COLO668 (cell line): Measurements from ENCODE around the gene TET3.
"Not testable (repeated sequence)": the region's sequence is repeated elsewhere in the genome, so short reads cannot be mapped to it uniquely, and the experiment has no call there.

ENCODE experiments used
- DNase-seq: peaks from one replicate; lab custom pipeline; 2025; ENCODE audit not compliant: unreplicated experiment; lab: John Stamatoyannopoulos, UW

Gene TET3

DNA sequence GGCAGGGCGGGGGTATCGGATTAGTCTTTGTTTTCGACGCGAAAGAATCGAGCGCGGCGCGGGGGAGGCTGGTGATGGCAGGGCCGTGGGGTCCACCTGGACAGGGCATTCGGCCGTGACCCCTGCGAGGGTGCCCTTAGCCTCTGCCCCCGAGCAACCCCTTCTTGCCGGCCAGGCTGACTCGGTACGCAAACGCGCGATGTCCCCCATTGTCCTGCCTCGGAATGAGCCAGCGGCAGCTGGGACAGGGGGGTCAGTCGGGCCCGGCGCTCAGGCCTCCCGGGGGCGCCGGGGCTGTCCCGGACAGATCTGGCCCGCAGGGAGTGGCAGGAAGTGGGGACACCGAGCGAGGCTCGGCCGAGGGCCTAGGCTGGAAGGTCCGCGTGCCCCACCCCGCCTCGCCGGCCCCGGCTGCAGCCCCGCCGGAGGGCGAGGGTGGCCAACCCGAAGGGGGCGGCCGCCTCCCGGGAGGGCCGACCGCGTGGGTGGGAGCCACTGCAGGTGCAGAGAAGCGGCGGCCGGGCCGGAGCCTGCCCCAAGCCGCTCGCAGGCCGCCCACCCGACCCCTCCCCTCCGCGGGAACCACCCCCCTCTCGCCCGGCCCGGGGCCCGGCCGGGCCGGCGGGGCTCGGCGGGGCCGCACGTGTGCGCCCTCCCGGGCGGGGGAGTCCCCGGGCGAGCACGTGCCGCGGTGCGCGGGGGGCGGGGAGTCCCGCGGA, at the start of gene TET3:
TET3 (plus strand) TSS at position 708 of the 719 bp plus-strand sequence. CDS start 1,494 bp downstream, outside the sequence.
- DNase-seq = peak; percentile 76

DNA sequence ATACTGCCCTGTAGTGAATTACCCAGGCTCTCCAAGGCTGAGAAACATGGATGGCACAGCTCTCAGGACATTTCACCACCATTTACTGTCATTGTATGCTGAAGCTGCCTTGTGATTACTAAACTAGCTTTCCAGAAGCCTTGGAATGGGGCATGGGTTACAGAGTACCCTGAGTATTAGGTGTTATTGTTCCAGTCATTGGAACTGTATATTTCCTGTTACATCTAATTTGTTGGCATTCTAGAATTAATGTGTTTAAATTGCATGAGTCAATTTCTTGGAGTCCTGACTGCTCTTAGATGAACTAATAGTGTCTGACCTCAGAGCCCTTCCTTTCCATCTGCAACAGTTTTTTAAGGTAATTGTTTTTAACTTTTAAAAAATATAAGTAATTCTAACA, 49.1 kb upstream of the TET3 start:
- no peak for DNase-seq

DNA sequence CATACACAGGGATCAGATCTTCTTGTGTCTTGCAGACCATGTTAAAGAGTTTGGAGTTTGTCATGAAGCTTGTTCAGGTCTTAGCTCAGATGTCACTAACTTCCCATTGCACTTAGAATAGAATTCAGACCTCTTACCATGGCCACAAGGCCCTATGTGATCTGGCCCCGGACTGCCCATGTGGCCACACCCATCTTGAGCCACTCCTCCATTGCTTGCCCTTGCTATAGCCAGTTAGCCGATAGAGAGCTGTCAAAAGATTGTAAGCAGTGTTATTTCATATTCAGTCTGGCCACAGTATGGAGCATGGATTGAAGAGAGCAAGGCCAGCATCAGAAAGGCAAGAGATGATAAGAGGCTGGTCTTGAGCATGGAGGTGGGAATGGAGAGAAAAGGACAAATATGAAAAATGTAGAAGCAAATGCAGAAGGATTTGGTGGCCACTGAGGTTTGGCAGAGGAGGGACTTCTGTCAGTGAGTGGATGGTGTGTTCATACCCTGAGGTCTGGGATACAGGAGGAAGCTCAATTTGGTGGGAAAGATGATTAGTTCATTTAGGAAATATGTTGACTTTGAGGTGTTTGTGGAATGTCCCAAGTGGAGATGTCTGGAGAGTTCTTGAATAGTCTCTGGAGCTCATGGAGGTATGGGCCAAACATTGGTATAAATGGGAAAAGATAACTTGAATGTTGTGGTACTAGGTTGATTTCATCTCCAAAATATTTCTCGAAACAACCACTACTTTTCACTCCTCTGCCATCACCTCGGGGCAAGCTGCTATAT, 47.4 kb upstream of the TET3 start:
- DNase-seq = no peak

DNA sequence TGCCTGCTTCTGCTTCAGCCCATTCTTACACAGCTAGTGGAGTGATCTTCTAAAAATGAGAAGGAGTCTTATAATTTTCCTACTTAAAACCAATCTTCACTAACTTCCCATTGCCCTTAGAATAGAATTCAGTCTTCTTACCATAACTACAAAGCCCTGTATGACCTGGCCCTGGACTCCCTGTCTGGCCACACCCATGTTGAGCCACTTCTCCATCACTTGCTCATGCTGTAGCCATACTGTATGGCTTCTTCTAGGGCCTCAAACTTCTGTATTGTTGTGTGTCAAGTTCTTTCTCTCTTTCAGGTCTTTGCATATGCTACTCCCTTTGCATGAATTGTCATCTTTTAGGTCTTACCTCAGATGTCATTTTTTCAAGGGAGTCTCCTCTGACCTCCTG, 46.8 kb upstream of the TET3 start:
- no peak for DNase-seq

DNA sequence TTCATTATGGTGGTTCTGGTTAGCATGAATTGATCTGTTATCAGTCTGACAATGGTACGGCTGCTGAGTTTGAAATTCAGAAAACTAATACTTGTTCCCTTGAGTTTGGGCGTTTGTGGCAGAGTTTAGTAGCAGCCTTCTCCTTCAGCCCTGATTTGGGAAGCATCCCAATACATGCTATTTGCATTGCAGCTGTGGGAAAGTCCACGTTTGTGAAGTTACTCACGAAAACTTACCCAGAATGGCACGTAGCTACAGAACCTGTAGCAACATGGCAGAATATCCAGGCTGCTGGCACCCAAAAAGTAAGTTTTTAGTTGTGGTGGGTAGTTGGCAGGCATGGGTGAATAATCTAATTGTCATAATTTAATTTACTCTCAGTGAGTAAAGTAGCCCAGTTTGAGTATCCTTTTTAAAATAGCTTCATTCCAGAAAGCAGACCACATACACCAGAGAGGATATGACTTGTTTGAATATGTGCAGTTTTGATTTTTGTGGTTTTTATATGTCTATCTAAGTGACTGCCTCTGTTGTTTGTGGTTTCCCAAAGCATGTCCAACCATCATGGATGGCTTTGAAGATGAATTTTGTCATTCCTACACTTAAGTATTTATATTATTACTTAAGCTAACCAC, 45.9 kb upstream of the TET3 start:
- no peak for DNase-seq

DNA sequence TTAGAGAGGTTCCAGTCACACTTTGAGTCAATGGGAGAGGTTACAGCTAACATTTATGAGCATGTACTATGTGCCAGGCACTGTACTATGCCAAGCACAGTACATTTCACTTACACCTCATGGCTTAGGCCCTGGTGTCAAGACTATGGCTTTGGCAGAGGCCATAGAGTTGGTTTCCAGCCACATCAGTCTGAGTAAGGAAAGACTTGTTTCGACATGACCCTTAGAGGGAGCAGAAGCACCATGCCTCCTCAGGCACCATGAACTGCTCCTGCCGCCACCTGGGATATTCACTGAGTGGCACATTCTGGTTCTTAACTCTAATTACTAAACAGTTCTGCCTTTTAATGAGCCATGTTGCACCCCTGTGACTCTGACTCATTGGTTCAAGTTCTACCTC, 45.3 kb upstream of the TET3 start:
- no peak for DNase-seq

DNA sequence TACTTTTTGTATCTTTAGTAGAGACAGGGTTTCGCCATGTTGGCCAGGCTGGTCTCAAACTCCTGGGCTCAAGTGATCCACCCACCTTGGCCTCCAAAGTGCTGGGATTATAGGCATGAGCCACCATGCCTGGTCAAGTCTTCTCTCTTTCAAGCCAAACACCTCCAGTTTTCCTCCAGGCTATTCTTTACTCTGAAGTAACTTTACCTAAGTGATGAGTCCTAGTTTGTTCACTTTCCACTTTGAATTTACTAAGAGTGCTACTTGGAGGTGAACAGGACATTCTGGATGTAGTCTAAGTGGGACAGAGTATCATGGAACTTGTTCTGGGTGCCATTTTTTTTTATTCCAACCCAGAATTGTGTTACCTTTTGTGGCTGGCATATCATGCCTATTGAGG, 44.6 kb upstream of the TET3 start:
- DNase-seq = not testable (repeated sequence)

DNA sequence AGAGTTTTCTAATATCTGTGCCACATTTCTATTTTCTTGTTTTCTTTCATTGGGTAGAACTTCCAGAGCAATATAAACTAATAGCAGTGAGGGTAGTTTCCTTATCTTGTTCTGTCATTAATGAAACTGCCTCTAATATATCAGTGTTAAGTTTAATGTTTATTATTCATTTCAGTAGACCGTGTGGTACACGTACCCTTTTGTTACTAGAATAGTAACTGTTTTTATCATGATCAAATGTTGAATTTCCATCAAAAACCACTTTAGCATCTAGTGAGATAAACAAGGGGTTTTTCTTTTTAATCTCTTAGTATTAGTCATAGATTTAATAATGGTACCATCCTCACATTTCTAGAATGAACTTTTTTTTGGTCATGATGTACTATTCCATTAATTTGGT, 42.0 kb upstream of the TET3 start:
- no peak for DNase-seq

DNA sequence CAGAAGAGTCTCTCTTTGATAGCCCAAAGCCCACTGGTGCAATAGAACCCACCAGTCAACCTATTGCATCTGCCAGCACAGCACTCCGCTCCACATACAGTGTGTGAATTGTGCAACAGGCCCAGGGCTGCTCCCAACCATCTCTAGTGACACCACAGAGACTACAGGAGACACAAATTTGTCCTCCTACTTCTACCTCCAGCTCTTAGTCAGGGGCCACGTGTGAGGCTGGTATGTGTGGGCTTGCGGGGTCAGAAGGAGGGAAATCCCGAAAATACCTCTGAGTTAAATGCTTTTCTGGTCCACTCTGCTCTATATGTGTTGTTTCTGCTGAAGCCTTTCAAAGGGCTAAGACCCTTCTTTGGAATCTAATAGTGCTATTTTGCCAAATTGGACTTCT, 40.0 kb upstream of the TET3 start:
- DNase-seq = no peak

DNA sequence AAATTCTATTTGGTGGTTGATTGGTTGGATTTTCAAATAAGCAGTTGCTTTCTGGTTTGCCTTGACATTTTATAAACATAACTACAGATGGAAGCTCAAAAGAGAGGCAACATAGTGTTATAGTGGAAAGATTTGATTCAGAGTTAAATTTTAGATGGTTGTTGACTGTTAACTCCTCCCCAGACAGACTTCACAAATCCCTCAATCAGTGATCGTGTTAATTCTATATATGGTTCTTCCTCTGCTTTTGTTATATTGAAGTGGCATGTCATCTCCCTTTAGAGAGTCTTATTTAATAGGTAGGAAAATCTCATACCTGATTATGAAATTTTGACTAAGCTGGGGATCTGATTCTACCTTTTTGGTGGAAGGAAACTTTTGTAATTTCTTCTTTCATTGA, 38.5 kb upstream of the TET3 start:
- no peak for DNase-seq

DNA sequence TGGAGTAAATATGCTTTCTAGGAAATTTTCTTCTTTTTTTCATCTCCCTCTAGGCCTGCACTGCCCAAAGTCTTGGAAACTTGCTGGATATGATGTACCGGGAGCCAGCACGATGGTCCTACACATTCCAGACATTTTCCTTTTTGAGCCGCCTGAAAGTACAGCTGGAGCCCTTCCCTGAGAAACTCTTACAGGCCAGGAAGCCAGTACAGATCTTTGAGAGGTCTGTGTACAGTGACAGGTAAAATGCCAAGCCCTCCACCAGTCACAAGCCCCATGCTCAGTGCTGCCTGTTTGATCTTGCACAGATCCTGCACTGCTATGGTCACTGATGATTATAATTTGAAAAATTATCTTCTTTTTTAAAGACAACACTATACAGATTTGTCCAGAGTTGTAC, 38.0 kb upstream of the TET3 start:
- no peak for DNase-seq

DNA sequence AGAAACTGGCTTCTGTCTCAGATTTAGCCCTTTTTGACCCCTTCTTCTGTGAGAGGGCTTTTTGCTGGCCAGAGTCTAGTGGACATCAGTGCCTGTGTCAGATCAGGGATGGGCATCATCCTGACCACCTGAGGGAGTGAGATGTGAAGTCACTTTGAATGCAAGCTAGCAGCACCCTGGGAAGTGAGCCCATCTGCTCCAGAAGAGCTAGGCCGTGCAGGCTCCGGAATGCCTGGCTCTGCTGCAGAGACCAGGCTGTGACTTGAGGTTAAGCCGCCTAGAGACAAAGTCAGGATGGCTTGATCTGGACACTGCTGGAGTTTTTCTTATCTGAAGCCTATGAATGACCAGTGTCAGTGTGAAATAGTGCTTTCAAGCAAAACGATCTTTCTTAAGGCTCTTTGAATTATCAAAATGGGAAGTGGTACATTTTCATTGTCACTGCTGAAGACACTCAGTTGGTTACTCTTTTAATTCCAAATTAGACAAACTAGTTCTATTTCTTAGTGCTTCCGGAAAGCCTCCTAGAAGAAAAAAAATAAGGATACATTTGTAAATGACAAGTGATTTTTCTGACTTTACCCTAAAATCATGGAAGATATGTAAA, 37.2 kb upstream of the TET3 start:
- DNase-seq = no peak

DNA sequence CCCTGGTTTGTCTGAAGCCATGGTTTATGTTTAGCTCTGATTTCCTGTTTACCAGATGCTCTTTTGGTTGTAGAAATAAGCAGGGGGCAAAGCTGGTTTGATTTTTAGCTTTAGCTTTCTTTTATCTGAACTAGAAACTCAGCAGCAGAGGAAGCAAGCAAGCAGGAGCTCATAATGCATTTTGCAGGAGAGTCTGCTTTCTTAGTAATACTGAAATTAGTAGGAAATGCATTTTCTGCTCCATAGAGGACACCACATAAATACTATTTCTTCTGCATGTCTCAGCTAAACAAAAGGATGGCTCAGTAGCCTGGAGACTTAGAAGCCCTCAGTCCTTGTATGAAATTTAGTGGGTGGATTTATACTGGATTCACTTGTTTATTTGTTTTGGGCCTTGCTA, 34.9 kb upstream of the TET3 start:
- no peak for DNase-seq

DNA sequence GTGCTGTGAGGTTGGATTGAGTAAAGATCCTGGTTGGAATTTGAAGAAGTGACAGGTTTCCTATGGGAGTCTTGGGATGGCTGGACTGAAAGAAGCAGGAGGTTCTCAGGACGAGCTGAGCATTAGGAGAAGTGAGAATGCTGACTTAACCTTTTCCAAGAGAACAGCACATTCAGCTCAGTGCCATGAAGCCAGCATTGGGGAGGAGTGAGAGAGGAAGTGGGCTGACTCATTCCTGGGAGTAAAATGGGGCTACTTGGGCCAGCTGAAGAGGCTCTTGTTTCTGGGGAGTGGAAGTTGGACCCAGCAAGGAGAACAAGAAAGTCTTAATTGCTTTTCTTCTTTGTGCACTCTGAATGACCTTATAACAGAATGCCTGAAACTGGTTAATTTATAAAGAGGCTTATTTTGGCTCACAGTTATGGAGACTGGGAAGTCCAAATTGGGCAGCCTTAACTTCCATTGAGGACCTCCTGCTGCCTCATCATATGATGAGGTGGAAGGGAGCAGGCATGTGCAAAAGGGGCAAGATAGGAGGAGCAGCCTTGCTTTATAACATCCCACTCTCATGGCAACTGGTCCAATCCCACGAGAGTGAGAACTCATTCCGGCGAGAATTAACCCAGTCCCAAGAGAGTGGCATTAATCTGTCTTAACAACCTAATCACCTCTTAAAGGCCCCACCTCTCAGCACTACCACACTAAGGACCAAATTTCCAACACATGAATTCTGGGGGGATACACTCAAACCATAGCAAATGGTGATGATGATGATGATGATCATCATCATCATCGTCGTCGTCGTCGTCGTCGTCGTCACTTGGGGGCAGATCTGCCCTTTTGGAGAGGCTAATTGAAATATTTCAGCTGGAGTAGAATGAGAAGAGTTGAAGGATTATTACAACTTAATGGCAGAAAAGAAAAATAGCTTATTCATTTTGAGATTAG, 31.9 kb upstream of the TET3 start:
- DNase-seq = no peak

DNA sequence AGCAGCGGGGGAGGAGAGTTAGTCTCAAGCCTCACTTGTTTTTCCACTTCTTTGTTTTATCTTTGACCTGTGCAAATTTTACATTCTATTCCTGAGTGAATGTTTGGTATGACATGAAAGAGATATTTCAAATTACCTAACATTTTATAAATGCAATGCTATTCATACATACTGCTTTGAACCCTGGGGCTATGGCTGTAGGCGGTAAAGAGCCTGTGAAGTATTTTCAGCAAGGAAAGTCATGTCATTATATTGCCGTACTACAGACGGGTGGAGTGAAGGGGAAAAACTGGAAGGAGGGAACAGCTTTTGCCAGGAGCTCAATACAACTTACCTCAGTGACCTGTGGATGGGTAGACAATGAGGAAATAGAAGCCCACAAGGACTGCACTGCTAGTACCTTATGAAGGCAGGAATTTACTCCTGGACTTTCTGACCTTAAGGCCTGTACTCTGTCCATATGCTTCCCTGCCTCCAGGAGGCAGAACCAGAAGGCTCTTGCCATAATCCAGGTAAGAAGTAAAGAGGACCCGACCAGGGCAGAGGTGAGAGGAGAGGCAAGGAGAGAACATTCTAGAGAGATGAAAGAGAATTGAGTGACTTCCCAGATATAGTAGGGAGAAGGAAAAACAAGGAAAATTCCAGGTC, 28.4 kb upstream of the TET3 start:
- no peak for DNase-seq

DNA sequence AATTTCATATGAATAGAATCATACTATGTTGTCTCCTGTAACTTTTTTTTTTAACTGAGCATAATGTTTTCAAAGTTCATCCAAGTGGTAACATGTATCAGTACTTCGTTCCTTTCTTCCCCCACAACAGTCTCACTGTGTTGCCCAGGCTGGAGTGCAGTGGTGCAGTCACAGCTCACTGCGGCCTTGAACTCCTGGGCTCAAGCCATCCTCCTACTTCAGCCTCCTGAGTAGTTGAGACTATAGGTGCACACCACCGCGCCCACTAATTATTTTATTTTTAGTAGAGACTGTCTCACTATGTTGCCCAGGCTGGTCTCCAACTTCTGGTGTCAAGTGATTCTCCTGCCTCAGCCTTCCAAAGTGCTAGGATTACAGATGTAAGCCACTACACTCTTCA, 23.4 kb upstream of the TET3 start:
- no peak for DNase-seq

DNA sequence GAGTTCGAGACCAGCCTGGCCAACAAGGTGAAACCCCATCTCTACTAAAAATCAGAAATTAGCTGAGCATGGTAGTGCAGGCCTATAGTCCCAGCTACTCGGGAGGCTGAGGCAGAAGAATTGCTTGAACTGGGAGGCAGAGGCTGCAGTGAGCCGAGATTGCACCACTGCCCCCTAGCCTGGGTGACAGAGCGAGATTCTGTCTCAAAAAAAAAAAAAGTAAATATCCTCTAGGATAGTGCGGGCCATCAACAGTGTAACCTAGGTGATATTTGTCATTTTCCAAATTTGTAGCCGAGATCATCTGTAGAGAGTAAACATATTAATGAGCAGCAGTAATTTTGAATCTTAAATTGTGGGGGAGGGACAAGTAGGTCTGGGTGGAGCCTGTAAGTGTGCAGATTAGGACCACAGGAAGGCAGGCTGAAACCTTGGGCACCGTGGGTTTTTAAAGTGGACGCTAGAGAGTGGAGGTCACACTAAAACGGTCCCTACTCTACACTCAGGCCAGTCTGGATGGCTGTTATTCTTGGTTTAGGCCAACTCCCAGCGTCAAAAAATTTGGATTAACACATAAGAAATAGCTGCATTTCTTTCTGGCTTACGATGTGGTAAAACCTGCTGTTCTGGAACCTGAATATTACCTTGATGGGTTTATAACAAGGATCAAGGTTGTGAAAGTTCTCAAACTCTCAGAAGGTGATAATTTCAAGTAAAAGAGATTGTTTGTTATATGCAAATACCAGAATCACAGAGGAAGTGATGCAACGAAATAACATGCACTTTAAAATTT, 22.7 kb upstream of the TET3 start:
- DNase-seq = no peak

DNA sequence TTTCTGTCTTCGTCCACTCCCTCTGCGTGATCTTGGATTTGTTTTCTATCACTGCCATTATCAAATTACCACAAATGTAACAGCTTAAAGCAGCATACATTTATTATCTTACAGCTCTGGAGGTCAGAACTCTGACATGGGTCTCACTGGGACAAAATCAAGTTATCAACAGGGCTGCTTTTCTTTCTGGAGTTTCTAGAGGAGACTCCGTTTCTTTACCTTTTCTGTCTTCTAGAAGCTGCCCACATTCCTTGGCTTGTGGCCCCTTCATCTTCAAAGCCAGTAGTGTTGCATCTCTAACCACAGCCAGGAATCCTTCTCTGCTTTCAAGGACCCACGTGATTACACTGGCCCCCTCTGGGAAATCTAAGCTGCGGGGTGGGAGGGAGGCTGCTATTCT, 21.9 kb upstream of the TET3 start:
- no peak for DNase-seq

DNA sequence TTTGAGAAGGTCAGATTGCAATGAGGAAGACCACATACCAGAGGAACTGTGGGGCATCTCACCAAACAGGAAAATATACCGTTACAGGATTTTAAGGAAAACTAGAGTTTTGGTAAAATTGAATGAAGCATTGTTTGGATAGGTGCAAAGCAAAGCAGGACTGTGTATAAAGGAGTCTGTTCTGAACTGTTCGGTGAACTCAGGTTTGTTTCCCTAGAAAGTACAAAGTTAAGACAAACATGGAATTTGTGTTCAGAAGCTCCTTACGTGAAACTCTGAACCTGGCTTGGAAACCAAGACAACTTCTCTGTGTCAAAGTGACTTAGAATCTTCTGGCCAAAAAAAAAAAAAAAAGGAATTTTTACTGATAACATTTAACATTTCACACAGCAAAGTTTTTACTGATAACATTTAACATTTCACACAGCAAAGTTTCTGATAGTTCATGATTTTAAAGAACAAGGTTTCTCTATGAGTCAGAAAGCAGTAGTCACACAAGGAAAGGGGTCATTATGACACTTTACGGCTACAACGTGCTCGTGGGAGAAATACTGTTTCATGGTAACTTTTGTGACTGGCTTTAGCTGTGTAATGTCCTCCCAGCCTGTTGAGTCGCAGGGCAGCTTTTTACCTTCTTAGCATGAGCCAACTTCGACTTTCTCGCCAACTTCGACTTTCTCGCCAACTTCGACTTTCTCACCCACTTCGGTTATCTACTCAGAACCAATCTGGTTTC, 21.2 kb upstream of the TET3 start:
- no peak for DNase-seq
